KMS-11 (cell line): ENCODE data around the gene WDTC1.
A peak's percentile ranks its signal among the peaks of the same experiment; 100 is the strongest.

Experiments
- H2AFZ ChIP-seq: fragments of 200-600 bp; sonication (generic); 2 replicates; pipeline ENCODE4 v1.6.1; 2016; ENCODE audit warnings: antibody characterized with exemption, mixed run types, low read depth
- H3K27ac ChIP-seq: fragments of 200-600 bp; sonication (generic); 2 replicates; pipeline ENCODE4 v1.6.1; 2016; ENCODE audit warnings: mild to moderate bottlenecking, mixed run types
- H3K27me3 ChIP-seq: fragments of 200-600 bp; sonication (generic); 2 replicates; pipeline ENCODE4 v1.6.1; 2017; ENCODE audit warnings: mild to moderate bottlenecking, low read depth, mixed run types, moderate library complexity; ENCODE audit not compliant: insufficient read depth
- H3K36me3 ChIP-seq: fragments of 200-600 bp; sonication (generic); 2 replicates; pipeline ENCODE4 v1.6.1; 2017; ENCODE audit warnings: mild to moderate bottlenecking, mixed run types; ENCODE audit not compliant: insufficient read depth
- H3K4me1 ChIP-seq: fragments of 200-600 bp; sonication (generic); 2 replicates; pipeline ENCODE4 v1.6.1; 2016; ENCODE audit warnings: mild to moderate bottlenecking, low read depth, mixed run types; ENCODE audit not compliant: poor library complexity, severe bottlenecking
- H3K4me2 ChIP-seq: fragments of 200-600 bp; sonication (generic); 2 replicates; pipeline ENCODE4 v1.7.0; 2016; ENCODE audit warnings: mild to moderate bottlenecking, mixed run types
- H3K4me3 ChIP-seq: fragments of 200-600 bp; sonication (generic); IDR thresholded peaks from 2 replicates; pipeline ENCODE4 v1.6.1; 2017; ENCODE audit warnings: low read depth, low read length, mixed read lengths; ENCODE audit not compliant: insufficient read depth
- H3K79me2 ChIP-seq: fragments of 200-600 bp; sonication (generic); 2 replicates; pipeline ENCODE4 v1.6.1; 2016; ENCODE audit warnings: low read depth, mixed run types; ENCODE audit not compliant: insufficient read depth
- H3K9ac ChIP-seq: fragments of 200-600 bp; sonication (generic); 2 replicates; pipeline ENCODE4 v1.6.1; 2016; ENCODE audit warnings: mild to moderate bottlenecking, mixed run types
- H4K20me1 ChIP-seq: fragments of 200-600 bp; sonication (generic); 2 replicates; pipeline ENCODE4 v1.6.1; 2016; ENCODE audit warnings: mild to moderate bottlenecking, mixed run types; ENCODE audit not compliant: insufficient read depth
- TF ChIP-seq, protein P1 (sequence below): fragments of 200-600 bp; sonication (generic); conservative IDR thresholded peaks from 2 replicates; pipeline ENCODE4 v1.6.1; 2017; ENCODE audit warnings: low read depth, mild to moderate bottlenecking, antibody characterized with exemption, low read length, moderate library complexity, mixed read lengths

The WDTC1 gene

DNA sequence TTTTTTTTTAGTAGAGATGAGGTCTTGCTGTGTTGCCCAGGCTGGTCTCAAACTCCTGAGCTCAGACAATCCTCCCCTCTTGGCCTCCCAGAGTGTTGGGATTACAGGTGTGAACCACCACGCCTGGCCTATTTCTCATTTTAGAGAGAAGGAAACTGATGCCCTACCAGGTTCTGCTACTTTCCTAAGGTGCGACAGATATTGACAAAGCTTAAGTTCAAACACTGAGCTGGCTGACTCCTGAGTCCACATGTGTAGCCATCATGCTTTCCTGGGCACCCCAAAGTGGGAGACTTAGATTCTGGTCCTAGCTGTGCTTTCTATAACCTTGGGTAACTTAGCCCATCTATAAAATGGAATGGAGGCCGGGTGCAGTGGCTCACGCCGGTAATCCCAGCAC lies 82.4 kb downstream of the WDTC1 start:
- no peaks in the 10 kb centered on the region for H3K27me3 ChIP-seq
- no peak overlapping the region for H3K4me2 ChIP-seq
- no peak overlapping the region for H3K27ac ChIP-seq
- H4K20me1 ChIP-seq = no peaks in the 10 kb centered on the region
- no peak overlapping the region for H3K9ac ChIP-seq
- no peak overlapping the region for H2AFZ ChIP-seq
- H3K4me3 ChIP-seq = no peak overlapping the region
- H3K36me3 ChIP-seq = no peaks in the 10 kb centered on the region
- no peaks in the 10 kb centered on the region for H3K79me2 ChIP-seq
- H3K4me1 ChIP-seq = no peaks in the 10 kb centered on the region
- TF ChIP-seq, protein P1, sequence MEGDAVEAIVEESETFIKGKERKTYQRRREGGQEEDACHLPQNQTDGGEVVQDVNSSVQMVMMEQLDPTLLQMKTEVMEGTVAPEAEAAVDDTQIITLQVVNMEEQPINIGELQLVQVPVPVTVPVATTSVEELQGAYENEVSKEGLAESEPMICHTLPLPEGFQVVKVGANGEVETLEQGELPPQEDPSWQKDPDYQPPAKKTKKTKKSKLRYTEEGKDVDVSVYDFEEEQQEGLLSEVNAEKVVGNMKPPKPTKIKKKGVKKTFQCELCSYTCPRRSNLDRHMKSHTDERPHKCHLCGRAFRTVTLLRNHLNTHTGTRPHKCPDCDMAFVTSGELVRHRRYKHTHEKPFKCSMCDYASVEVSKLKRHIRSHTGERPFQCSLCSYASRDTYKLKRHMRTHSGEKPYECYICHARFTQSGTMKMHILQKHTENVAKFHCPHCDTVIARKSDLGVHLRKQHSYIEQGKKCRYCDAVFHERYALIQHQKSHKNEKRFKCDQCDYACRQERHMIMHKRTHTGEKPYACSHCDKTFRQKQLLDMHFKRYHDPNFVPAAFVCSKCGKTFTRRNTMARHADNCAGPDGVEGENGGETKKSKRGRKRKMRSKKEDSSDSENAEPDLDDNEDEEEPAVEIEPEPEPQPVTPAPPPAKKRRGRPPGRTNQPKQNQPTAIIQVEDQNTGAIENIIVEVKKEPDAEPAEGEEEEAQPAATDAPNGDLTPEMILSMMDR = no peak

DNA sequence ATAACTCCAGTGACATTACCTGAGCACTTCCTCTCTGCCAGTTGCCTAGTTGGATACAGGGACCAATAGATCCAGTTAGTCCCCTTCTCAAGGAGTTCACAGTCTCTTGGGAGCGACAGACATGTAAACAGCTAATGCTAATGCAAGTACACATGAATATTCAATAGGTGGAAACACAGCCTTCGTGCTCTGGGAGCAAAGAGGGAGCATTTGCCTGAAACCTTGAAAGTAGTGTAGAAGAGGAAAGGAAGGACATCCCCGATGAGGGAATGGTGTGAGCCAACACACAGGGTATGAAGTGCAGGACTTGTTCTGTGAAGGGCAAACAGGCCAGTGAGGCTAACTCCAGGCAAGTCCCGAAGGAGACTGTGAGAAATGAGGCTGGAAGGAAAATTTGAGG lies 83.7 kb downstream of the WDTC1 start:
- H3K4me2 ChIP-seq = no peak overlapping the region
- H3K27me3 ChIP-seq = no peaks in the 10 kb centered on the region
- peaks cover 2% of the 10 kb centered on the region for H3K4me1 ChIP-seq
- H3K79me2 ChIP-seq = peaks cover 10% of the 10 kb centered on the region
- no peak overlapping the region for H3K9ac ChIP-seq
- H2AFZ ChIP-seq = no peak overlapping the region
- TF ChIP-seq, protein P1 = no peak
- no peaks in the 10 kb centered on the region for H3K36me3 ChIP-seq
- no peak overlapping the region for H3K27ac ChIP-seq
- H4K20me1 ChIP-seq = no peaks in the 10 kb centered on the region
- no peak overlapping the region for H3K4me3 ChIP-seq

DNA sequence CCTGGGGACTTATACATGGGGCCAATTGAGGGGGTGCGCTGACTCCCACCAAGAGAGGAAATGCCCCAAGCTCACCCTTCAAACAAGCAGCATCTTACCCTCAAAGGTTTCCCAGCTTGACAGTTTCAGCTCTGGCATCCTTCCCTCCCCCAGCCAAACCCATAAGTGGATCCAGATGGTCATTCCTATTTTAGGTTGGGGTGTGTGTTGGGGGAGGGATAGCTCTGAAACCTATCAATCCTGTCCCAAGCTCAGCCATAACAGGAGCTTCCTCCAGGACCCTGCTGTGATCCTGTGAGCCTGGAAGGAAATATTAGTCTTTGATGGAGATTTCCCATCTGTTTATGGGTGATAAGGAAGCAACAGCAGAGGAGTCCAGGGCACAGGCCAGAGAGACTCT lies 84.2 kb downstream of the WDTC1 start:
- no peak overlapping the region for H3K27ac ChIP-seq
- no peak overlapping the region for H3K4me2 ChIP-seq
- H2AFZ ChIP-seq = no peak overlapping the region
- H3K9ac ChIP-seq = no peak overlapping the region
- no peaks in the 10 kb centered on the region for H4K20me1 ChIP-seq
- no peaks in the 10 kb centered on the region for H3K36me3 ChIP-seq
- peaks cover 14% of the 10 kb centered on the region for H3K79me2 ChIP-seq
- no peak overlapping the region for H3K4me3 ChIP-seq
- H3K27me3 ChIP-seq = no peaks in the 10 kb centered on the region
- H3K4me1 ChIP-seq = peaks cover 6% of the 10 kb centered on the region
- TF ChIP-seq, protein P1 = no peak

DNA sequence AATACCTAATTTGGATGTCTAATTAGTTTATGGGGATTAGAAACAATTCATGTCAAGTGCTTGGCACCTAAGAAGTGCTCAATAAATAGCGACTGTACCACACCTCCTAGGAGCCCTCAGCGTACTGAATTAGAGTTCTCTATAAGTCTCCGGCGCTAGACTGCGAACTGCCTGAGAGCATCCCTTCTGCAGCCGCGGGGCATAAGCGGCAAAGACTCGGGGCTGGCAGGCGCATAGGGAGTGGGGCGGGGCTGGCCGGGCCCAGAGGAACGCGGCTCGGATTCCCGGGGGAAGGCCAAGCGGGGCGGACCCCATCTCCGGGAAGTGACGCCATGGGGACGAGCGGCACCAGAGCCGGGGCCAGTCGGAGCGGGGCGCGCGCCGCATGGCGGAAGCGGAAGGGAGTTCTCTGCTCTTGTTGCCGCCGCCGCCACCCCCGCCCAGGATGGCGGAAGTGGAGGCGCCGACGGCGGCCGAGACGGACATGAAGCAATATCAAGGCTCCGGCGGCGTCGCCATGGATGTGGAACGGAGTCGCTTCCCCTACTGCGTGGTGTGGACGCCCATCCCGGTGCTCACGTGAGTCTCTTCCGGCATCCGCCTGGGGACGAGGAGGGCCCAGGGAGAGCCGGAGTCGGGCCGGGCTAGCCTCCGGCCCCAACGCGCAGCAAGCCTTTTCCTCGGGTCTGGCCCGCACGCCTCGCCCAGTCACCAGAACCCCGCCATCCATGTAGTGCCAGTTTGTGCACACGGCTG lies 87.6 kb downstream of the WDTC1 start, which contains the start of gene TMEM222:
Gene TMEM222, plus strand, starts transcription at position 351 of the 756 bp plus-strand sequence. Its CDS starts 35 bp downstream, at position 386.
- Histone ChIP-seq H3K27ac (peak within 1 kb of the TSS; percentile 66), H3K36me3 (no peaks in the 10 kb centered on the region), H3K4me2 (peak within 1 kb of the TSS; percentile 95), H3K27me3 (no peaks in the 10 kb centered on the region), H3K79me2 (peaks cover 46% of the 10 kb centered on the region), H3K9ac (peak within 1 kb of the TSS; percentile 91), H4K20me1 (no peaks in the 10 kb centered on the region), H2AFZ (peak within 1 kb of the TSS; percentile 90), H3K4me3 (peak within 1 kb of the TSS; percentile 81), H3K4me1 (peaks cover 12% of the 10 kb centered on the region)
- TF ChIP-seq, protein P1 = no peak
